Esophagus muscularis mucosa (tissue), 4 donors: ENCODE data around the gene SORCS2. TPM values are rescaled to one million over a fixed set of nuclear protein-coding genes. Genes with fewer than 3 reads are reported as not detected.

Experiments used
- DNase-seq: peaks from one replicate; pipeline ENCODE4 v3.0.0-alpha.2; 2017; ENCODE audit errors: extremely low spot score
- H3K27ac ChIP-seq, 4 donors: fragments of 200-600 bp; sonication (generic); replicated peaks in 1 of 4; 1 replicate in 3 of 4; 2 replicates in 1 of 4; pipeline ENCODE4 v1.5.1; 2016 to 2019; ENCODE audit warnings: mild to moderate bottlenecking in 1 of 4
- H3K27me3 ChIP-seq, 4 donors: fragments of 200-600 bp; sonication (generic); one replicate each; pipeline versions ENCODE4 v1.5.1 to v1.6.0; 2016 to 2019
- H3K36me3 ChIP-seq, 4 donors: fragments of 200-600 bp; sonication (generic); one replicate each; pipeline ENCODE4 v1.5.1; 2016 to 2019
- H3K4me1 ChIP-seq, 4 donors: fragments of 200-600 bp; sonication (generic); one replicate each; pipeline ENCODE4 v1.5.1; 2016 to 2019
- H3K4me3 ChIP-seq, 4 donors: fragments of 200-600 bp; sonication (generic); 1 replicate in 2 of 4; 2 replicates in 2 of 4; pipeline ENCODE4 v1.5.1; 2016 to 2019; ENCODE audit warnings: mild to moderate bottlenecking in 4 of 4, moderate library complexity in 1 of 4
- H3K9me3 ChIP-seq, 4 donors: fragments of 200-600 bp; sonication (generic); 1 replicate in 3 of 4; 2 replicates in 1 of 4; pipeline ENCODE4 v1.5.1; 2016 to 2019
- CTCF ChIP-seq, 3 experiments: fragments of 200-600 bp in 2 of 3; fragments of 450-650 bp in 1 of 3; sonication (generic) in 2 of 3; IDR thresholded peaks; one replicate each; pipeline ENCODE4 v1.5.1; 2017 to 2019; ENCODE audit warnings: antibody characterized with exemption in 3 of 3, mild to moderate bottlenecking in 2 of 3, moderate library complexity in 1 of 3
- EP300 ChIP-seq: sonication (generic); formaldehyde crosslinking; IDR thresholded peaks from one replicate; pipeline ENCODE4 v1.6.1; 2017; ENCODE audit warnings: antibody characterized with exemption
- POLR2A ChIP-seq: fragments of 450-650 bp; IDR thresholded peaks from one replicate; pipeline ENCODE4 v1.6.1; 2017; ENCODE audit warnings: antibody characterized with exemption, moderate library complexity, mild to moderate bottlenecking, low read depth
- POLR2AphosphoS5 ChIP-seq, 2 donors: sonication (generic); formaldehyde crosslinking; IDR thresholded peaks; one replicate each; pipeline ENCODE4 v1.6.1; 2017; ENCODE audit warnings: antibody characterized with exemption in 2 of 2
- WGBS: methylation state at CpG from one replicate; pipeline ENCODE4 v1.1.5; 2018; 5-methylcytosine and 5-hydroxymethylcytosine counted together
- intact Hi-C: fragments of 100-400 bp; cut with DNase I; formaldehyde crosslinking; loops from one replicate; pipeline ENCODE4 v1.15.1; 2023
- total RNA-seq, 4 donors: library from RNA; depleted of rRNA; stranded (reverse); fragments of >200 nt; gene quantifications; one replicate each; pipeline versions ENCODE4 v1.1.0 to v1.2.1, GENCODE V29; 2016

SORCS2 gene
- total RNA-seq, 4 donors from 2014 or later, result 3.3 to 10.1 (median 4.3) TPM

GRCh38 chr4:7466215-7466614 lies 273.9 kb downstream of the SORCS2 start:
- no peak overlapping the region for H3K27ac ChIP-seq
- H3K36me3 ChIP-seq, result no peaks in the 10 kb centered on the region
- TF ChIP-seq POLR2AphosphoS5 (IDR thresholded peaks at IDR 0.05) (no peak), CTCF (IDR thresholded peaks at IDR 0.05) (no peak), EP300 (no peak), POLR2A (no peak)
- intact Hi-C loops, result loop anchor here (10.0 kb wide), 2 partner anchors 249 to 271 kb away; partner anchors contain the start of gene SORCS2
- H3K27me3 ChIP-seq, result no peaks in the 10 kb centered on the region
- H3K4me1 ChIP-seq, result peaks cover 0 to 28% (median 25%) of the 10 kb centered on the region in 4 donors
- DNase-seq, result no peak
- 100% methylated on average over 3 of the region's 8 CpGs for WGBS
- H3K4me3 ChIP-seq, result no peak overlapping the region
- peaks cover 0 to 11% (median 10%) of the 10 kb centered on the region in 4 donors for H3K9me3 ChIP-seq

- H3K36me3 ChIP-seq, result no peaks in the 10 kb centered on the region
- WGBS, result 88% methylated on average over 7 of the region's 7 CpGs
- H3K4me1 ChIP-seq, result peaks cover 0 to 23% (median 22%) of the 10 kb centered on the region in 4 donors
- peaks cover 0 to 11% (median 10%) of the 10 kb centered on the region in 4 donors for H3K9me3 ChIP-seq
- no peaks in the 10 kb centered on the region for H3K27me3 ChIP-seq
- TF ChIP-seq POLR2AphosphoS5 (IDR thresholded peaks at IDR 0.05), result no peak
- TF ChIP-seq POLR2A, result no peak
- TF ChIP-seq CTCF (IDR thresholded peaks at IDR 0.05), result no peak
- no peak for TF ChIP-seq EP300
- H3K27ac ChIP-seq, result no peak overlapping the region
- H3K4me3 ChIP-seq, result no peak overlapping the region
- intact Hi-C loops, result loop anchor here (10.0 kb wide), 2 partner anchors 248 to 272 kb away; partner anchors contain the start of gene SORCS2
- no peak for DNase-seq
Measured at GRCh38 chr4:7466904-7467303, 274.6 kb downstream of the SORCS2 start.

- Histone ChIP-seq H3K4me1 (peaks cover 0 to 18% (median 16%) of the 10 kb centered on the region in 4 donors), H3K27me3 (no peaks in the 10 kb centered on the region), H3K27ac (no peak overlapping the region), H3K36me3 (no peaks in the 10 kb centered on the region), H3K9me3 (peaks cover 0 to 11% (median 10%) of the 10 kb centered on the region in 4 donors), H3K4me3 (no peak overlapping the region)
- no peak for DNase-seq
- intact Hi-C loops, result loop anchor here (10.0 kb wide), 2 partner anchors 247 to 273 kb away; partner anchors contain the start of gene SORCS2
- TF ChIP-seq POLR2A (no peak), CTCF (IDR thresholded peaks at IDR 0.05) (no peak), EP300 (no peak), POLR2AphosphoS5 (IDR thresholded peaks at IDR 0.05) (no peak)
- no CpG with 5 or more reads among the region's 7 CpGs for WGBS
Measured at GRCh38 chr4:7467471-7467870, 275.1 kb downstream of the SORCS2 start.

- Histone ChIP-seq H3K27me3 (no peaks in the 10 kb centered on the region), H3K36me3 (no peaks in the 10 kb centered on the region), H3K27ac (no peak overlapping the region), H3K4me3 (no peak overlapping the region), H3K4me1 (peaks cover 0 to 2% (median under 1%) of the 10 kb centered on the region in 4 donors), H3K9me3 (peaks cover 0 to 11% (median 10%) of the 10 kb centered on the region in 4 donors)
- no peak for DNase-seq
- WGBS, result 80% methylated on average over 4 of the region's 4 CpGs
- intact Hi-C loops, result loop anchor here (10.0 kb wide), 2 partner anchors 246 to 274 kb away; partner anchors contain the start of gene SORCS2
- TF ChIP-seq POLR2AphosphoS5 (IDR thresholded peaks at IDR 0.05) (no peak), CTCF (IDR thresholded peaks at IDR 0.05) (no peak)
Measured at GRCh38 chr4:7469023-7469422, 276.7 kb downstream of the SORCS2 start.

- no peaks in the 10 kb centered on the region for H3K4me1 ChIP-seq
- no peak for DNase-seq
- intact Hi-C loops, result no loop called here
- 94% methylated on average over 3 of the region's 3 CpGs for WGBS
- no peaks in the 10 kb centered on the region for H3K27me3 ChIP-seq
- TF ChIP-seq EP300 (no peak), POLR2A (no peak), POLR2AphosphoS5 (IDR thresholded peaks at IDR 0.05) (no peak), CTCF (IDR thresholded peaks at IDR 0.05) (no peak)
- H3K27ac ChIP-seq, result no peak overlapping the region
- no peaks in the 10 kb centered on the region for H3K36me3 ChIP-seq
- peaks cover 0 to 11% (median 10%) of the 10 kb centered on the region in 4 donors for H3K9me3 ChIP-seq
- H3K4me3 ChIP-seq, result no peak overlapping the region
Measured at GRCh38 chr4:7470111-7470510, 277.8 kb downstream of the SORCS2 start.
